Measurements from ENCODE around the gene TMEM106B.

- TF ChIP-seq POLR2A (IDR thresholded peaks at IDR 0.05; ENCODE audit: low read length) (no peak), GATA1 (IDR thresholded peaks at IDR 0.05; ENCODE audit: low read depth, low read length) (no peak)
Observed at GRCh38 chr7:12287901-12288300, 76.8 kb downstream of the TMEM106B start.
